Mesendoderm (in vitro differentiated cells): ENCODE measurements around the gene PIMREG.

ENCODE experiments used
- DNase-seq: peaks from one replicate; pipeline ENCODE4 v3.0.0; 2013
- H2AK5ac ChIP-seq: 2 replicates; pipeline ENCODE4 v1.6.1; 2013; ENCODE audit warnings: low read length, inconsistent platforms
- H2BK120ac ChIP-seq: 2 replicates; pipeline ENCODE4 v1.6.1; 2013; ENCODE audit warnings: low read depth, mild to moderate bottlenecking, low read length, moderate library complexity, mixed read lengths
- H2BK15ac ChIP-seq: replicated peaks from 2 replicates; pipeline ENCODE4 v1.6.1; 2013; ENCODE audit warnings: low read depth, mild to moderate bottlenecking, moderate library complexity
- H2BK5ac ChIP-seq: 2 replicates; pipeline ENCODE4 v1.6.1; 2013; ENCODE audit warnings: low read length, inconsistent platforms
- H3K18ac ChIP-seq: 2 replicates; pipeline ENCODE4 v1.6.1; 2013; ENCODE audit warnings: mild to moderate bottlenecking, low read length, mixed read lengths
- H3K23ac ChIP-seq: one replicate; pipeline ENCODE4 v1.6.1; 2013; ENCODE audit warnings: low read length
- H3K27ac ChIP-seq: 2 replicates; pipeline ENCODE4 v1.5.1; 2013; ENCODE audit warnings: low read depth, mild to moderate bottlenecking, inconsistent platforms, low read length, moderate library complexity
- H3K27me3 ChIP-seq: 2 replicates; pipeline ENCODE4 v1.6.1; 2013; ENCODE audit warnings: low read length, control low read depth, mild to moderate bottlenecking, inconsistent platforms; ENCODE audit not compliant: insufficient read depth, poor library complexity
- H3K36me3 ChIP-seq: 2 replicates; pipeline ENCODE4 v1.6.1; 2013; ENCODE audit warnings: low read length, inconsistent platforms; ENCODE audit not compliant: control insufficient read depth, insufficient read depth
- H3K4ac ChIP-seq: one replicate; pipeline ENCODE4 v1.6.1; 2013; ENCODE audit warnings: low read depth, mild to moderate bottlenecking, low read length, moderate library complexity
- H3K4me1 ChIP-seq: 2 replicates; pipeline ENCODE4 v1.6.1; 2013; ENCODE audit warnings: low read depth, low read length, inconsistent platforms; ENCODE audit not compliant: control insufficient read depth
- H3K4me2 ChIP-seq: 2 replicates; pipeline ENCODE4 v1.6.1; 2013; ENCODE audit warnings: low read length
- H3K4me3 ChIP-seq: 2 replicates; pipeline ENCODE4 v1.5.1; 2013; ENCODE audit warnings: mild to moderate bottlenecking, low read length
- H3K56ac ChIP-seq: one replicate; pipeline ENCODE4 v1.6.1; 2013; ENCODE audit warnings: low read length
- H3K79me1 ChIP-seq: 2 replicates; pipeline ENCODE4 v1.6.1; 2013; ENCODE audit warnings: low read length, inconsistent platforms
- H3K79me2 ChIP-seq: 2 replicates; pipeline ENCODE4 v1.6.1; 2013; ENCODE audit warnings: mild to moderate bottlenecking, low read length; ENCODE audit not compliant: control insufficient read depth, insufficient read depth
- H3K9ac ChIP-seq: 2 replicates; pipeline ENCODE4 v1.6.1; 2013; ENCODE audit warnings: low read length, inconsistent platforms
- H4K5ac ChIP-seq: one replicate; pipeline ENCODE4 v1.6.1; 2013; ENCODE audit warnings: low read length
- H4K8ac ChIP-seq: one replicate; pipeline ENCODE4 v1.6.1; 2013; ENCODE audit warnings: low read depth, mild to moderate bottlenecking, control low read depth, low read length, moderate library complexity
- WGBS: extraction: QIAGEN DNeasy Blood & Tissue Kit; methylation state at CpG from one replicate; pipeline ENCODE4 v1.1.7; 2013; ENCODE audit warnings: low lambda C conversion rate, missing lambda C conversion rate; ENCODE audit not compliant: insufficient coverage; ENCODE audit errors: extremely low coverage; 5-methylcytosine and 5-hydroxymethylcytosine counted together

The PIMREG gene

GRCh38 chr17:6449307-6449706 lies 5.1 kb downstream of the PIMREG start:
- H3K56ac ChIP-seq: no peak overlapping the region
- H3K79me2 ChIP-seq: peaks cover 3% of the 10 kb centered on the region
- H3K4me1 ChIP-seq: no peaks in the 10 kb centered on the region
- no peak overlapping the region for H2BK5ac ChIP-seq
- H3K23ac ChIP-seq: no peak overlapping the region
- H3K4me3 ChIP-seq: no peak overlapping the region
- no peak overlapping the region for H2BK15ac ChIP-seq
- no peak overlapping the region for H3K9ac ChIP-seq
- DNase-seq: no peak
- H4K5ac ChIP-seq: no peak overlapping the region
- H2AK5ac ChIP-seq: no peak overlapping the region
- H3K36me3 ChIP-seq: peaks cover 11% of the 10 kb centered on the region
- WGBS: no CpG with 5 or more reads among the region's 6 CpGs
- peaks cover 6% of the 10 kb centered on the region for H3K79me1 ChIP-seq
- H3K4ac ChIP-seq: no peak overlapping the region
- no peak overlapping the region for H3K4me2 ChIP-seq
- no peak overlapping the region for H3K27ac ChIP-seq
- no peaks in the 10 kb centered on the region for H3K27me3 ChIP-seq
- H3K18ac ChIP-seq: no peak overlapping the region
- H2BK120ac ChIP-seq: no peak overlapping the region
- no peak overlapping the region for H4K8ac ChIP-seq

- Histone ChIP-seq H3K27ac (no peak overlapping the region), H4K5ac (no peak overlapping the region), H3K27me3 (no peaks in the 10 kb centered on the region), H2BK5ac (no peak overlapping the region), H2BK120ac (no peak overlapping the region), H3K23ac (no peak overlapping the region), H2AK5ac (no peak overlapping the region), H3K79me1 (no peaks in the 10 kb centered on the region), H3K79me2 (no peaks in the 10 kb centered on the region), H3K9ac (no peak overlapping the region), H3K4me1 (no peaks in the 10 kb centered on the region), H3K36me3 (peaks cover 11% of the 10 kb centered on the region), H3K4me3 (no peak overlapping the region), H3K18ac (no peak overlapping the region), H3K4me2 (no peak overlapping the region), H3K4ac (no peak overlapping the region), H4K8ac (no peak overlapping the region), H3K56ac (no peak overlapping the region), H2BK15ac (no peak overlapping the region)
- DNase-seq: no peak
- WGBS: no CpG with 5 or more reads among the region's 12 CpGs
These were observed 6.9 kb downstream of the PIMREG start for GRCh38 chr17:6450926-6451832.

- Histone ChIP-seq H3K4me1 (no peaks in the 10 kb centered on the region), H3K79me2 (no peaks in the 10 kb centered on the region), H3K4me2 (no peak overlapping the region), H3K18ac (no peak overlapping the region), H4K8ac (no peak overlapping the region), H3K79me1 (no peaks in the 10 kb centered on the region), H3K27ac (no peak overlapping the region), H2AK5ac (no peak overlapping the region), H3K27me3 (no peaks in the 10 kb centered on the region), H2BK15ac (no peak overlapping the region), H2BK120ac (no peak overlapping the region), H3K4me3 (no peak overlapping the region), H4K5ac (no peak overlapping the region), H3K9ac (no peak overlapping the region), H3K23ac (no peak overlapping the region), H3K36me3 (peaks cover 11% of the 10 kb centered on the region), H2BK5ac (no peak overlapping the region), H3K56ac (no peak overlapping the region), H3K4ac (no peak overlapping the region)
- WGBS: no CpG with 5 or more reads among the region's 10 CpGs
- no peak for DNase-seq
These were observed 8.4 kb downstream of the PIMREG start for GRCh38 chr17:6452471-6453266.

GRCh38 chr17:6453279-6454024 lies 9.2 kb downstream of the PIMREG start:
- Histone ChIP-seq H4K5ac (no peak overlapping the region), H3K4me1 (no peaks in the 10 kb centered on the region), H3K4ac (no peak overlapping the region), H3K4me3 (no peak overlapping the region), H3K79me1 (no peaks in the 10 kb centered on the region), H3K79me2 (no peaks in the 10 kb centered on the region), H3K9ac (no peak overlapping the region), H3K23ac (no peak overlapping the region), H3K56ac (no peak overlapping the region), H4K8ac (no peak overlapping the region), H2AK5ac (no peak overlapping the region), H2BK5ac (no peak overlapping the region), H3K18ac (no peak overlapping the region), H3K27ac (no peak overlapping the region), H3K4me2 (no peak overlapping the region), H2BK120ac (no peak overlapping the region), H2BK15ac (no peak overlapping the region), H3K27me3 (no peaks in the 10 kb centered on the region), H3K36me3 (peaks cover 11% of the 10 kb centered on the region)
- DNase-seq: no peak
- no CpG with 5 or more reads among the region's 14 CpGs for WGBS

- Histone ChIP-seq H3K27me3 (no peaks in the 10 kb centered on the region), H3K4me2 (peak overlapping the region; percentile 83), H3K9ac (peak overlapping the region; percentile 78), H3K79me2 (no peaks in the 10 kb centered on the region), H3K36me3 (peaks cover 7% of the 10 kb centered on the region), H3K56ac (peak overlapping the region; percentile 88), H3K4me3 (peak overlapping the region; percentile 29), H3K79me1 (no peaks in the 10 kb centered on the region), H2BK15ac (no peak overlapping the region), H2BK120ac (no peak overlapping the region), H2AK5ac (no peak overlapping the region), H3K4ac (peak overlapping the region; percentile 8), H4K5ac (no peak overlapping the region), H3K27ac (no peak overlapping the region), H4K8ac (no peak overlapping the region), H2BK5ac (no peak overlapping the region), H3K18ac (peak overlapping the region; percentile 21), H3K4me1 (no peaks in the 10 kb centered on the region), H3K23ac (no peak overlapping the region)
- DNase-seq: peak; percentile 28
- WGBS: no CpG with 5 or more reads among the region's 35 CpGs
These were observed 10.5 kb downstream of the PIMREG start for GRCh38 chr17:6454495-6455320.
